NCI-H524 treated with DMSO at 0.1 percent for 48 hours (cell line): ENCODE results near the gene CADM2.
A peak's percentile ranks its signal among the peaks of the same experiment; 100 is the strongest.
"Not testable (repeated sequence)": the region's sequence is repeated elsewhere in the genome, so short reads cannot be mapped to it uniquely, and the experiment has no call there.

Experiments used
- DNase-seq: peaks from one replicate; lab custom pipeline; 2025; lab: John Stamatoyannopoulos, UW

Gene CADM2

DNA sequence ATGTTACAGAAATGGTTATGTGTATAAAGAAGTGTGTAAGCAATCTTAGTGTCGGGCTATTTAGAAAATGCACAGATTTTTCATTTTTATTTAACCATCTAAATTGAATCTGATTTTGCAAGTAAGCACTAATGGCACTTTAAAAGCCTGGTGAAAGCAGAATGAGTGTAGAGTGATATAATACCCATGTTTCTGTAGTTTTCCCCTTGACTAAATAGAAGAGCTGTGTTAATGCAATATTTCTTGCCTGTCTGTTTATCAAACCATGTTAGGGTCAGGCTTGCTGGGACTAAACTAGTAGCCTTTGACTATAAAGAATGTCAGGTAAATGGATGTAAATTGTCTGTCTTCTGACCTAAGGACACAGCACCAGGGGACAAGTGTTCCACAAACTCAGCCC lies 714.0 kb downstream of the CADM2 start:
- DNase-seq, result no peak

DNA sequence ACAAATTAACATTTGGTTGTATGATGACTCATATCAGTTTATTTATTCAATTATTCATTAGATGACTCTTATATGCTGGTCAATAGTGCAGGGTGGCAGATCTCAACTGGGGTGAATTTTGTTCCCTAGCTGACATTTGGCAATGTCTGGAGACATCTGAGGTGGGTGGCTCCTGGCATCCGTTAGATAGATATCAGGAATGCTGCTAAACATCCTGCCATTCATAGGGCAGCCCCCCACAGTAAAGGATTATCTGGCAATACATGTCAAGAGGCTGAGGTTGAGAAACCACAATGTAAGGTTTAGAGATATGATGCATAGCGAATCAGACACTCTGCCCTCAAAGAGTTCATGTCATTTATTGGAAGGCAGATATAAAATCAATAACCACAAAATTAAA lies 719.9 kb downstream of the CADM2 start:
- no peak for DNase-seq

DNA sequence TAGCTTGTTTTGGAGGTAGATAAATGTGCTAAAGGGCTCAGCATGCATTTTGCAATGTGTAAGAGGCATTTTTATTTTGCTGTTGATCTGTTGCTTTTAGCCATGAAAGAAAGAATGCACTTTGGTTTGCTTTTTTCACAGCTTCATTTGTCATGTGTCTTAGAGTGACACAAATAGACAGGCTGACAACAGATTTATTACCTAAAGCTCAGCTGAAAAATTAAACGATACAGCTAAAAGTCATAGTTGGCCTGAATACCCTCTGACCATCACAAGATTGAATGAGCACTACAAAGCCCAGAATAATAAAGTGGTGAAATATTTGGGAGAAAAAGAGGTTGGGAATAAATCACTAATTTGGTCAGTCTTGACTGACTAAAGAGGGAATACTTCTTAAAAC lies 723.1 kb downstream of the CADM2 start:
- no peak for DNase-seq

DNA sequence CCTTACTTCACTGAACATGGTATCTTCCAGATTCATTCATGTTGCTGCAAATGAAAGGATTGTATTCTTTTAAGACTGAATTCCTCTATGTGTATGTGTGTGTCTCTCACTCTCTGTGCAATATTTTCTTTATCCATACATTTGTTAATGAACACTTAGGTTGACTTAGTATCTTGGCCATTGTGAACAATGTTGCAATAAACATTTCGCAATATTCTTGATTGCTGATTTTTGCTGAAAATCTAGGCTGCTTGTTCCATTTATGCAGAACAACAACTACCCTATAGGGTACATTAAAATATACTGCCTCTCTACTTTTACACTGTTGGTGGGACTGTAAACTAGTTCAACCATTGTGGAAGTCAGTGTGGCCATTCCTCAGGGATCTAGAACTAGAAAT lies 732.4 kb downstream of the CADM2 start:
- DNase-seq, result no peak

DNA sequence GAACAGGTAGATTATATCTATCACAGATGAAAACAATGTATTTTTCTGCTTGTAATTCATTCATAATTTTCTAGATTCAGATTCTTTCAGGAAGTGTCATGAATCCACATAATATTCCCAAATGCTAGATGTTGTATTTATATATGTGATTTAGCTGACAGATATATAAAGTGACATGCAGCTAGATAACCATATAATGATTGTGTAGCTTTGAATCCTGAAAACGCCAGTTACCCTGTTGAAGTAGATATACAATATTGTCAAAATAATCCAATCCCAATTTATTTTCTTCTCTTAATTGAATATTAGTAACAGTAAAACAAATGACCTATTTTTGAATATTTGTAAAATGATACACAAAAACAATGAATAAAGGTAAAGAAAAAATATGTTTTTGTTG lies 738.4 kb downstream of the CADM2 start:
- DNase-seq, result no peak

DNA sequence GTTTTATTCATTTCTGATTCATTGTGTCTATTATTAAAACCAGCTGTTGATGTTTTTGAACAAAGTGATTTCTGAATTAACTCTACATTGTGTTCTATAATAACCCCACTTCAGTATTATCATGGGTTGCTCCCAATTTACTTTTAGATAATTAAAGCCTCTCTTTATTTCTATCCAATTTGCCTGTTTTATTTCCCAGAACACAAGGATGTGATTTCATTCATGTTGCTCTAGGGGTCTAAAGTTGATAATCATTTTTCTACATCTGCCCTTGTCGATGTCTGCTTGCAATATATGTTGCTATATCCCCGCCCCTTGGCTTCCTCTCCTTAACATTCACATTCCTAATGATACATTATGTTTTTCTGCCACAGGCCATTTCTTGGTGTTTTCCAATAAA lies 747.3 kb downstream of the CADM2 start:
- no peak for DNase-seq

DNA sequence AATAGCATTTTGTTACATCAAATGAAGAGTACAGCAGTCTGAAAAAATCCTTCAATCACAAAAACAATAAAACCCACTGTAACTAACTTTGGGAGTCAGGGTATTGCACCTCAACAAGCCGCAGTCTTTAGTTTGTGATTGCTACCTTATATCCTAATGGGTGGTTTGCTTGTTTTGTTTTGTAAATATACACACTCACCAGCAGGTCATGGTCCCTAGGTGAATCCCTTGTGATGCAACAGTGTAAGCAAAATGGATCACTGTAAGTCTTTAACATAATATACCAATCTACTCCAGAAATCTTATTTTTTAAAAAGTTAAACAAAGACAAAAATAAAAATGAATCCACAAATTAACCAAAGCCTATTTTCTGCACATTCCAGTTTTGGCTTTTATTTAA lies 749.5 kb downstream of the CADM2 start:
- DNase-seq, result not testable (repeated sequence)

DNA sequence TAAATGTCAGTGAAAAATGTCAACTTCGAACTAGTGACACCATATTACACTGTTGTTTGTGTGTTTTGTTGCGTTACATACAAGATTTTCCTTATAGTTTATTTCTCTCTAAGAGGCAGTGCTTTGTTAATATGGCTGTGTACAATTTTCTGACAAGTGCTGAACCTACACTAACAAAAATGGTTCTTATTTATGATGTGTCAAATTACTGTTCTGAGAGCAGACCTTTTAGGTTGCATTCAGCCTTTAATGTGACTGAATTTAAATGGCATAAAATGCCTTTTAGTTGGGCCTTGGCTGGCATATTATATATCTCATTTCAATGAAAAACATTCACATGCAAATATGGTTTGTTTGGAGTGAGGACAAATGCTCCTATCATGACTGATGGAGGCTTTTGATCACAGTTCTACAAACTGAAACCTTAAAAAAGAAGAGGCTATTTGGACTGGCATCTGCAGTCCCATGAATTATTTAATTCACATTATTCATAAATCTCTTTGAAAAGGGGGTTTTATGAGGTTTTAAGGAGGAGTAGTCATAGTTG lies 750.6 kb downstream of the CADM2 start:
- DNase-seq, result no peak

DNA sequence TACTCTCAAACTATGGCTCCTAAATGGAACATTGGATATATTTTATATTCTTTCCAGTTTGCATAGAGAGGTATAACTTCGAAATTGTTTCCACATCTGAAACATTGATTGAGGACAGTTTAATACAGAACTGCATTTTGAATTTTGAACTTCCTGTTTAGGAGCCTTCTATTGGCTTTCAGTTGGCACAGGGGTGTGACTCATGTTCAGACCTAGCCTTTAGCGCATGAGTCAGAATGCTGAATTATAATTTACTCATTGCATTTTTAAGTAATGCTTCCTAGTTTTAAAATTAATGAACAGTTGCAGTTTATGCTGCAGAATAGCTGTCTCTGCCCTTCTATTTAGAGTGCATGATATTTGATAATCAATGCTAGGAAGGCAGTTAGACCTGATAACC lies 751.7 kb downstream of the CADM2 start:
- no peak for DNase-seq

DNA sequence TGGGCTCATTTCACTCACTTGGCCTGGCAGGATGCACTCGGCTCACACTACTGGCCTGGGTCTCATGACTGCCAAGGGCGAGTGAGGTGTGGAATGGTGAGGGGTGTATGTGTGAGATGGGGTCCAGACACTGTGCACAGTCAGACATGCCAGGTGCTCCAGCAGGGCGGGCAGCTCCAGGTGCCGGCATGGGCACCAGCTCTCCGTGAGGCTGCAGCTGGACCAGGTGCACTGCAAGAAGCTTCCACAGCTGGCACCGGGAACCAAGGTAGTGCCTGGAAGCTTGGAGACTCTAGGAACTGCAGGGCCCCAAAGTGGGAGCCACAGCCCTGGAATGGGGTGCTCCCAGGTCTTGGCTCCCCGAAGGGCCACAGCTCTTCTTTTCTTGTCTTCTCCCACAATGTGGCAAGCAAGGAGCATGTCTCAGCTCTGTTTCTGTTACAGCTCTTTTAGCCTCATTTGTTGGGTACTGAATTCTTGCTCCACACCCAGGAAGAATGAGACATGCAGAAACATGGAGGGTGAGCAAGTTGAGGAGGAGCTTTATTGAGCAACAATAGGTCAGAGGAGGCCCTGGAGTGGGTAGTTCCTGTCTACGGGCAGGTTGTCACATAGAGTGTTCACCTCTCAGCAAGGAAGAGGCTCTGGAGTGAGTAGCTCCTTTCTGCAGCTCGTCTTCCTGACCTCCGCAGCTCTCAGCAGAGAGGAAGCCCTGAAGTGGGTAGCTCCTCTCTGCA lies 762.8 kb downstream of the CADM2 start:
- no peak for DNase-seq

DNA sequence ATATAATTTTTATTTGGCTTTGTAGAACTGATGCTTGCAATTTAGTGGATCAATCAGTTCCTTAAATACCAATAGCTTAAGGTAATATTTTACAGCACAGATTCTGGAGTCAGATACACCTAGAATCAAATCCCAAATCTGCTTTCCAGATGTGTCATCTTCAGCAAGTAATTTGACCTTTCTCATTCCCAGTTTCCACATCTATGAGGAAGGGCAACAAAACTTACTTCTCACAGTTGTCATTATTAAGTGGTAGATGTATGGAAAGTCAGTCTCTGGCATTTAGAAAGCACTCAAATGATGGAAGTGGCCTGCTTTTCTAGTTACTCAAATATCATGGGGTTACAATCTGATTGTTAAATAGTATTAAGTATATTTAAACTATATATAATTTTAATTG lies 767.0 kb downstream of the CADM2 start:
- DNase-seq, result no peak

DNA sequence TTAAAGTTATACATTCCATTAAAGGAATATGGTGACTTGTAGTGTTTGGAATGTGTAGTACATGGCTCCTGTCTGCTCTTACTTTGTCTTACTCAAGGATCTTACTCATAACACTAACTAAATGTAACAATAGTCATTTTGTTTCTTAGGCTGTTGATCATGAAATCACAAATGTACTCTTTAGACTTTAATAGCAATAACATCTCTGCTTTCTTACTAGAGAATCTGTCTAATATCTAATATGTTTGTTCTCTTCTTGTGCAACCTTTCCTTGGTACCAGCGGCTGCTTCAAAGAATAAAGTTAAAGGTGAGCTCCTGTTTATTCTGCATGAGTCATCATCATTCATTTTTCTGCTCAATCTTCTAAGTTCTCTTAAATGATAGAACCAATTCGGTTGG lies 767.5 kb downstream of the CADM2 start:
- no peak for DNase-seq

DNA sequence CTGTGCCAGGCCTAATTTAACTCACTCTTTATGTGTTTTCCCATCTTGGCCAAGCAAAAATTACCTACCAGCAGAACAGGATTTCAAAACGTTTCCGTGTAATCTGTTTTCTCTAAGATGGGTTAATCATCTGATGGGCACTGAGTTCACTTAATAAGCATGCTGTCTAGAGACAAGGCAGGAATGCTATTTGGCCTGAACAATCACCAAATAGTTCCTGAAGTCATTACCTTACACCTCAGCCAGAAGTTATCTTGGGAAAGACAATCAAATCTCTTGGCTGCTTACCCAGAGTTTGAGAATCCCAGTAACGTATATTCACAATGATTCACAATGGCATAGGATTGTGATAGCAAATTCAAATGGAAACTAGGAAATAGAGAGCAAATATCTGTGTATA lies 779.1 kb downstream of the CADM2 start:
- DNase-seq, result no peak

DNA sequence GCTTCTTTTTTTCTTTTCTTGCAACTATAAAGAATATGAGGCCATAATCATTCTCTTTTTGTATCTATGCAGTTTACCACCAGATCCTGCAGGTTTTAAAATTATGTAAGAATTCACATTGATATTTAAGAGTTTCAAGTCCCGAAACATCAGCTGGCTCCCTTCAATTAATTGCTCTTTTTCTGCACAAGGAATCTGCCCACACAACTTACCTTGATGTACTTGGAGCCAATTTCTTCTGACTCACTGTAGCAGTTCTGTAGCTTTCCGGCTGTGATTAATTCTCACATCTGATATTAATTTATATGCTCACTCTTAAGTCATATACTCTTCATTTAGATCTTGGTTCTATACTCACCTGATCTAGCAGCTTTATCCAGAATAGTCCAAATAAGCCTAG lies 781.8 kb downstream of the CADM2 start:
- no peak for DNase-seq

DNA sequence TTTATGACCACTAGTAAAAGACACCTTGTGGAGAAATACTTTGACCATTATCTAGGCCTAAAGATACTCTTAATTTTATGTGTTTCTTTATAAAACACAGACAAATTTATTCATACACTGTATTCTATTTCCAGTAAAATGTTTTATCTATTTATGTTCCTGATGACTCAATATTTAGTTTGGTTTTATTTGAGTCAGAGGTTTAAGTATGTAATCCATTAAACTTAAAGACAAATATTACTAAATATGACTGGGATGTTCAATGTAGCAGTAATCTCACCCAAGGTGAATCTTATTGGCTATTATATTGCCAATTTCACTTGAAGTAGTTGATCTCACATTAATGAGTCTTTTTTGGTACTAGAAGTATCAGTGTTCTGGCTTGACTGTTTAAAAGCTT lies 799.7 kb downstream of the CADM2 start:
- DNase-seq, result no peak

DNA sequence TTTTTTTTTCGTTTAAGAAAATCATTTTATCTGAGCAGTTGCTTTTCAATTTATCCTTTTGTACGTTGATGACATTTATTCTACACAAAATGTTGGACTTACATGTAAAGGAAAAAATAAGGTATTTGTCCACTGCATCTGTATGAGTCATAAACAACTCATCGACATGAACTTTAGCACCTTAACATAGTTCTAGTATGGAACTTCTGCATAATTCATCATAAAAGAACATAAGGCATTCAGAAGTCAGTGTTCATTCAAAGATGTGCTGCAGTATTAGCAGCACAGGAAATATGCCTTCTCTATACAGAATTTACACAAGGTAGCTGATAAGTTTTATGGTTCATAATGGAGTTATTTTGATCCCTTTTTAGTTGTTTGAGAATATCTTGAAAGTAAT lies 801.6 kb downstream of the CADM2 start:
- no peak for DNase-seq

DNA sequence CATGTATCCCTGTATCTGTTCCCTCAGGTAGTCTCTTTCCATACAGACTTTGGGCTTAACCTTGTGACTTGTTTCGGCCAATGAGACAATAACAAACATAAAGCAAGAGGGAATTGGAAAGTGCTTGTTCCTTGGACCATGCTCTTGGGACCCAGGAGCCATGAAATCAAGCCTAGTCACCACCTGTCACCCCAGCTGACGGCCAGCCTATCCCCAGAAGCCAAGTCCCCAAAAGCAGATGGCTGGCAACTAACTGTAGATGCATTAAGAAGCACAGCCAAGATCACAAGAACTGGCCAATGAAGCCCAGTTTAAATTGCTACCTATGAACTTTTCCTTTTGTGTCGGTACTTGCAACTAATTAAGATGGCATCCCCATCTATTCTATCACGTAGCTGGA lies 822.0 kb downstream of the CADM2 start:
- DNase-seq, result peak; percentile 96

DNA sequence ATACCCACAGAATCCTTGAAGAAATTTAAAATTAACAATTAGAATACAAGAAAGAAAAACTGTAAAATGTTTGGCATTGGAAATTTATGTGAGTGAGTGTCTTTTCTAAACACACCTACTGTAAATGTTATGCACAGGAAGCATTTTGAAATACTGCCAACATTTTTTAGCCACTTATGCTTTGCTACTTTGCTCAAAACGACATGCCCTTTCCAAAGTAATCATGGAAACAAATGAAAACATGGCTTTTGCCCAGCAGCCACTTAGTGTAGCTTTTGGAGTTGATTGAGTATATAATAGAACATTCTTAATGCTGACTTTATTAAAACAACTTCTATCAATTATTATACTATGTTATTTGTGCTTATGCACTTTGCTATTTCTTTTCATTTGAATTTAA lies 823.0 kb downstream of the CADM2 start:
- no peak for DNase-seq

DNA sequence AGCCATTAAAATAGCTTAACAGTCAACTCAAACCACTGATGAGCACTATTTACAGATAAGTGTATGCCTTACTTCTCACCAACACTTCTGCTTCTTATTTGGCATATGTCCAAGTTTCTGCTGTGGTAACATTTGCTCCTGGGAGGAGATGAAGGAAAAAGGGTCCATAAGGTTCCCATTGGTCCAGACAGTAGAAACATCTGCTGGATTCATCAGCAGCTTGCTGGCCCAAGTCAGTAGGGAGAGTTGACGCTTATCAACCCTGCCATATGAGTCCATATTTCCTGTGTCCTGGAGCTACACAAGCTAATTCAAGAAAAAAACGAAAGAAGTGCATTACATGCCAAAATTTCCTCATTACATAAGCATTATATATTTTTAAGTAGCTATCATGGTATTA lies 824.5 kb downstream of the CADM2 start:
- DNase-seq, result peak; percentile 71

DNA sequence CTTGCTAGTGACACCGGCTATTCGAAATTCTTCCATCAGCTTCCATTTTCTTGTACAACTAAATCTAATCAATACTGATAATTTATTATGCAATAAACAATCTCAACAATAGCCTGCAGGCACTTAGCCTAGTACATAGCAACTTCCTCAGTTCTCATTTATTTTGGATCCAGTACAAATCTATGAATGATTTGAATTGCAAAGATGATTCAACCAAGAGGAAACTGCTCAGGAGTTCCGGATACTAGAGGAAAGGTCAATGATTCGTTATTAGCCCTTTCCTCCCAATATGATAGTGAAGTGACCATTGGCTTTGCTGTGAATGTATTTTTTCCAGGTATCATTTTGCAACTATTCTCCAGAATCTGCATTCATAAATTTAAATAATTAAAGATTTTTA lies 827.0 kb downstream of the CADM2 start:
- no peak for DNase-seq

DNA sequence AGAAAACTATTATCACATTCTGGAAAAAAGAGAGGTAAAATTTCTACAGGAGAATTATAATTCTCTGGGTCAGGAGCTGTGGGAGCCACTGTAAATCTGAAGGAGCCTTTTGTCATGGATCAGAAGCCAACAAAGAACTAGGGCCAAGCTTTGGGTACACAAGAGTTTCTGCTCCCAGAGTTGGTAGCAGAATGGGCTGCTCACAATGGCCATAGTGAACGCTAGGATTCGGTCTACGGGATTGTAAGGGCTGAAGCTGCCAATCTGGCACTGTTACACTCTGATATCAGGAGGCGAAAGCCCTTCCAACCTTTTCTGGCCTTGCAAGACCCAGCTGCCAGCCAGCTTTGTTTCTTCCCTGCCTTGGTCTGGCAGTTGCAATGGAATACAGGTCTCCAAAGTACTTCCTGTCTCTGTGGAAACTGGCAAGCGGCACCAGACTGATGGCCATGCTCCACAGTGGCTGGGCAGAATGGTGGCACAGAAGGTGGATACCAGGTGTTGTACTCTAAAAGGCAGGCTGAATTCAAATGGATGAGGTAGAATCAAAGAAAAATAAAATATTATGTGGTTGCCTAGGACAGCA lies 831.7 kb downstream of the CADM2 start:
- no peak for DNase-seq

DNA sequence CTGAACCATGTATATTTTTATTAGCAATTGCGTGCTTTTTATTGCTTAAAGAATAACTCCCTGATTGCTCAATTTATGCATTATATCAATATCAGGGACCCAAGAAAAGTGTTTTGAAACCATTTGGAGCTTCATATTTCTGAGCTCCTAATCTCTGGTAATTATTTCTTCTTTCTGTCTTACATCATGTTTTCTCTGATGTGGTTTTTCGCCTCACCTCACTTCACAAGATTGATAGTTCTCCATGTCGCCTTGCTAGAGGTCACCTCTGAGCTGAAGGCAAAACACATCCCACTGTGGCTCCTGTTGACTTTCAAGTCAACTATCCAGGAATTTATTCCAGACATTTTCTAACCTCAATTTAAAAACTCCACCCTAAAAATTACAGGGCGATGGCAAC lies 837.4 kb downstream of the CADM2 start:
- no peak for DNase-seq

DNA sequence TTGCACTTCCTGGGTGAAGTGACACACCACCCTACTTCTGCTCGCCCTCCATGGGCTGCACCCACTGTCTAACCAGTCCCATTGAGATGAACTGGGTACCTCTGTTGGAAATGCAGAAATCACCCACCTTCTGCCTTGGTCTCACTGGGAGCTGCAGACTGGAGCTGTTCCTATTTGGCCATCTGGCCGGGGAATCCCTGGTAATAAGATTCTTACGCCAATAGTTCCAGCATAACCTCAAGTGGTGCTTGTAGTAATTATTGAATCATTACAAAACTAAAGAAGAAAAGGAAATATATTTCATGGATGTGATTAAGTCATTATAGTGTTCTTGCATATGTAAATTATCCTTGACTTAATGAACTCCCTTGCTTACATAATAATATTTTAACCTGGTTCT lies 841.9 kb downstream of the CADM2 start:
- DNase-seq, result peak; percentile 67

DNA sequence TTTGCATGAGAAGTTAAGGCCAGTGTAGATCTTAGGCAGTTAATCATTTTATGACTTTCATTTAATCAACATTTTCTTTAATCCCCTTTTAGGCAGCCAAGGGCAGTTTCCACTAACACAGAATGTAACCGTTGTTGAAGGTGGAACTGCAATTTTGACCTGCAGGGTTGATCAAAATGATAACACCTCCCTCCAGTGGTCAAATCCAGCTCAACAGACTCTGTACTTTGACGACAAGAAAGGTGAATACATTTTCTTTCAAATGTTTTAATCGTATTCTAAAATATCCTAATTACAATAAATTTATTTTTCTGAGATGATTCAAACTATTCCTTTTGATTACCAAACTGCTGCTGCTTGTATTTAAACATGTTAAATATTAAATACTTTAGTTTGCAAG lies 843.2 kb downstream of the CADM2 start:
- DNase-seq, result no peak
